ENCODE results near the gene FSIP1.
A peak's percentile ranks its signal among the peaks of the same experiment; 100 is the strongest.

FSIP1 gene

GRCh38 chr15:39684233-39684632 is 98.4 kb downstream of the FSIP1 start:
- no peak for DNase-seq (ENCODE audit: low spot score)

DNA sequence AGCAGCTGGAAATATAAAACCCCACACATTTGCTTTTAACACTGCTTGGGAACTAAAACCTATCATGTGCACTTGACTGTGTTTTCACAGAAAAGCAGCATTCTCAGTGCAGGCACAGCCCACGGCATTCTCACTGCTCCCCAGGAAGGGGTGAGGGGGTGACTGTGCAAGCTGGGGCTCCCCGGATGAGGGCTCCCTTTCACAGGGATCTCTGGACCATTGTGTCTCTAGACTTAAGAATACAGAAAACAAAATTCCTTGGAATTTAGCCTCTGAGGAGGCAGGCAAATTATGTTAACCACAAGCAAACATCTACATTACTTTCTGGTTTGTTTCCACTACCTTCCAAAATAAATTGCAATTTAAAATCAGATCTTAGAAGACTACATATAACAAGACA is 100.3 kb downstream of the FSIP1 start:
- peak; percentile 16 for DNase-seq (ENCODE audit: low spot score)

DNA sequence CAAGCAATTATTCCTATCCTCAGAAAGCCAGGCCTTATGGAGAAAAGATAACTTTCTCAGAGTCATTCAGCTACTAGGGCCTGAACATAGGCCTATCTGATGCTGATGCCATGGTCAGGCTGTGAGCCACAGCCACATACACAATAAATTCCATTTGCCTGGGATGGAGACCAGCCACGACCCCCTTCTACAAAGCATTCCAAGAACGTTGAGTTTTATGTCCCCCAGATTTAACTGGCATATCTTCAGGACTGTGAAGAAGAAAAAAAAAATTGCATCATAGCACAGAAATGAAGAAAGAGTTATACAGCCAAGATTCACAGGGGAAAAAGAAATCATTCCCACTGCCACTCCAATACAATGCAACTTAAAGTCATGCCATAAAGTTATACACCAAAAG is 101.8 kb downstream of the FSIP1 start:
- DNase-seq (ENCODE audit: low spot score): no peak

DNA sequence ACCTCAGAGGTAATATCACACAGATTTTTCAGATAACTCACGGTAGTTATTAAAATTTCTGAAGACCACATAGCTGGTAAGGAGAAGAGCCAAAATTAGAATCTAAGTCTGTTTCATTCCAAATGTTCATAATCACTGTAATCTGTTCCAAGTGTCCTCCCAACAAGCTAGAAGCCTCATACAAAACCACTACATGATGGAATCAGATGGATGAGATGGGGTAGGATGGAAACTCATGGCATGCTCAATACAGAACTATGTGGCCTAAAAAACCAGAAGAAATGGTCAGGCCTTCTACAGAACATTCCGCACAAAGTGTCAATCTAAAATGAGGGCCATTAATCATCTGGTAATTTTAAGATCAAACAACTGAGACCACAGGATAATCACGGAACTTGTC is 110.0 kb downstream of the FSIP1 start:
- no peak for DNase-seq (ENCODE audit: low spot score)

GRCh38 chr15:39672184-39672583 is 110.5 kb downstream of the FSIP1 start:
- no peak for DNase-seq (ENCODE audit: low spot score)

DNA sequence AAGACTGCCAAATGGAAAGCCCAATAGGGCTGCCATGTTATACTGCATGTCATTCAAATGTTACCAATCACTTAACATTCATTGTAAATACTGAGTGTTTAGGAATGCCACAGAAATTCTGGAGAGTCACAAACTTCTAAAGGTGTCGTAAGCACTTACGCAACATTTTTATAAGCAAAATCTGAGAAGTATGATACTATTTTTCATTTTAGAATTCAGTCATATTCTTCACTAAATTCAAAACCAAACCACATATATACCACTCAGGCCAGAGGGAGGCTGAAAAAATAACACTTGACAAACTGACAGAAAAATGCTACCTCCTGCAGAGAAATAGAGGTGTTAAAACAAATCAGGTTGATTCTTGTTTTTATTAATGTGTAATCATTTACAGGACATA is 112.0 kb downstream of the FSIP1 start:
- no peak for DNase-seq (ENCODE audit: low spot score)

GRCh38 chr15:39669661-39670060 is 113.0 kb downstream of the FSIP1 start:
- DNase-seq (ENCODE audit: low spot score): no peak

DNA sequence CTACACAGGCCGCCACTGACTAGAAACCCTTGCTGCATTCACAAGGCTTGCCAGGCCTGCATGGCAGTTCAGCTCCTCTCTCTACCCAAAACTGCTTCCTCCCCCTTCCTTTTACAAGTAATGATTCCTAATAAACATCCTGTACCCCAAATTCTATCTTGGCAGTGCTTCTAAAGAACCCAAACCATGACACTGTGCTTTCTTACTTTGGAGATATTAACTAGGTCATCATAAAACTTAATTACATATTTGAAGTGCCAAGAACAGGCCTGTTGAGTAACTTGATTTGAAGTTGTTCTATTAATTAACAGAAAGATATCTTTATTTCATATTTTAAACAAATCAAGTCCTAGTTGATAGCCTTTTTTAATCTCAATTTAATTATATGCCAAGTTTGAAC is 113.4 kb downstream of the FSIP1 start:
- no peak for DNase-seq (ENCODE audit: low spot score)

DNA sequence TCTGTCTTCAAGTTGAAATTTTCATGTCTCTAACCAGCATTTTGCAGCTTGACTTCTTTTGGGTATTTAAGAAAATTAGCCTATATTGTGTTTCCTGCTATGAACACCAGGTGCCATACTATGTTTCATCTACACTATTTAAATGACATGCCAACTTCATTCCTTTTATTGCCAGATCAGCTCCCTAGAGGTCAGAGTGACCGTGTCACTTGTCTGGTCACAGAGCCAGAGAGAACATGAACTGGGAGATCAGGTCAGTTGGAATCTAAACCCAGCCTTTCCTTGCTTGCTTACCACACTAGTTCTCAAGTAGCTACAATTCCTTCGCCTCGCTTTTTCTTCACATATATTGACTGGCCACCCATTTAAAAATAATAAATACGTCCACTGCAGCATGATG is 114.2 kb downstream of the FSIP1 start:
- no peak for DNase-seq (ENCODE audit: low spot score)

GRCh38 chr15:39667382-39668127 is 115.1 kb downstream of the FSIP1 start:
- DNase-seq (ENCODE audit: low spot score): no peak

GRCh38 chr15:39666677-39667076 is 116.0 kb downstream of the FSIP1 start:
- DNase-seq (ENCODE audit: low spot score): no peak

GRCh38 chr15:39665629-39666250 is 116.9 kb downstream of the FSIP1 start:
- no peak for DNase-seq (ENCODE audit: low spot score)

DNA sequence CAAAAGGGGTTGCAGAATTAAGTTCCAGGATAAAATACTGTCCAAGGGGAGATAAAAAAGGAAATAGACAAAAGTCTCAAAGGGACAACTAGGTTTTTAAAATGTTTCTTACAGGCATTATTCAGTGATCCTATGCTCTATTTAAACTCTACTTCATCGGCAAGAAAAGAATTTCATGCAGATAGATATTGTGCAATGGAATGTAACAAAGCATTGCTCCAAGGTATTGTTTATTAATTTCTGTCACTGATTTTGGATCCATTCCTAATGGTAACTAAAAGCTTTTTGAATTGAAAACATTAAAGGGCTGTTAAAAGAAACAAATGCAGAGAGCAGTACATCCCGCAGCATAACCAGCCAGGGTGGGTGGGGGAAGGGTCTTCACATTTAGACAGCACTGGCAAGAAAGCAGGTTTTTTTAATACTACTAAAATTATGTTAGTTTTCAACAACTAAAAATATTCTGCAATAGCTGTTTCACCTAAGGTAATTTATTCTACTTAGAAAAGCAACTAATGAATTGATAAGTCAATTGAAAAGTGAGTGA is 118.9 kb downstream of the FSIP1 start:
- no peak for DNase-seq (ENCODE audit: low spot score)

GRCh38 chr15:39661776-39662175 is 120.9 kb downstream of the FSIP1 start:
- no peak for DNase-seq (ENCODE audit: low spot score)

DNA sequence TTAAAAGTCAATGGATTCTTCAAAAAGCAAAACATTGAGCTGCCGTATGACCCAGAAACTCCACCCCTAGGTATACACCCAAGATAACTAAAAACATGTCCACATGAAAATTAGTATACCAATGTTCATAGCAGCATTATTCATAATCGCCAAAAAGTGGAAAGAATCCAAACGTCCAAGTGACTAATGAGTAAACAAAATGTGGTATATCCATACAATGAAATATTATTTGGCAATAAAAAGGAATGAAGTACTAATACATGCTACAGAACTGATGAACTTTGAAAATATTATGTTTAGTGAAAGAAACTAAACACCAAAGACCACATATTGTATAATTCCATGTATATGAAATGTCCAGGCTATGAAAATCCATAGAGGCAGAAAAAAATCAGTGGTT is 123.9 kb downstream of the FSIP1 start:
- no peak for DNase-seq (ENCODE audit: low spot score)

GRCh38 chr15:39657668-39658067 is 125.0 kb downstream of the FSIP1 start:
- no peak for DNase-seq (ENCODE audit: low spot score)

- DNase-seq (ENCODE audit: low spot score): no peak
Observed at GRCh38 chr15:39657181-39657580, 125.5 kb downstream of the FSIP1 start.

DNA sequence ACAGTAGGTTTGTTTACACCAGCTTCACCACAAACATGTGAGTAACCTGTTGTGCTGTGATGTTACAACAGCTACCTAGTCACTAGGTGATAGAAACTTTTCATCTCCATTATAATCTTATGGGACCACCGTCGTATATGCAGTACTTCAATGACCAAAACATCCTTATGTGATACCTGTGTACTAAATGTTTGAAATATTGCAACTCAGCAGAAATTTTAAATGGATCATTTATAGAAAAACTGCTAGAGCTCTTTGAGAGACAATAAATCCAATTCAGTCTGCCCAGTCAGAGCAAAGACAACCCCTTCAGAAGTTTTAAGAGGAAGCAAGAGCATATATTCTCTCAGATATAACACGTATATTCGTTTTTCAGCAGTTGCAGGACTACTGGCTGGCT is 128.3 kb downstream of the FSIP1 start:
- DNase-seq (ENCODE audit: low spot score): no peak

DNA sequence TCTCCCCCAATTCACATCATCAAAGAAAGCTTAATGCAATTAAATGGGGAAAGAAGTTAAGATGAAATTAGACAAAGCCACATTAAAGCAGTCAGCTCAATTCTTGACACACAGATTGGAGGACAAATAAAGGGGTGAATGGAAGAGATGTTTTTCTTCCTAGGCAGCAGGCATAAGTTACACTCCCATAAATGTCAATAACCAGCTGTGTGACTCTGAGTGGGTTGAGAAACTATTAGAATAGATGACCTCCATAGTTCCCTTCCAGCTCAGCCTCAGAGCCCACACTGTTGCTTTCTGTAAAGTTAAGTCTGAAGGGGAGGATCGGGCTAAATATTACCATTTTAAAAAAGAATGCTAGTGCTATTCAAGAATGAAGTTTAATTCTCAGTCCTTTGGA is 130.8 kb downstream of the FSIP1 start:
- no peak for DNase-seq (ENCODE audit: low spot score)

DNA sequence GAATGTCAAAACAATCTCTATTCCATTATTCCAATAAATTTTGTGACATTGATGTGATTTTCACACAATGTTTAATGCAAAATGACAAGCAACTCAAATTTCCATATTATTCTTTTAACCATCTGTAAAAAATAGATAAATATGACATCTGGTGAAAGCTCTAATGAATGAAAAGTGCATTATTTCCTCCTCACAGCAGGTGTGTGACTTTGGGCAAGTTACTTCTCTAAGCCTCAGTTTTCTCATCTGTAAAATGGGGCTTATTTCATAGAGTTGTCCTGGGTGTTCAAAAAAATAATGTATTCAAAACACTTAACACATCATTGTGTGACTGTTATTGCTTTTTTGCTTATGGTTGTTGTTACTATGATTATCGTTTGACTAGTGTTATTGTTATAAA is 131.3 kb downstream of the FSIP1 start:
- DNase-seq (ENCODE audit: low spot score): no peak

DNA sequence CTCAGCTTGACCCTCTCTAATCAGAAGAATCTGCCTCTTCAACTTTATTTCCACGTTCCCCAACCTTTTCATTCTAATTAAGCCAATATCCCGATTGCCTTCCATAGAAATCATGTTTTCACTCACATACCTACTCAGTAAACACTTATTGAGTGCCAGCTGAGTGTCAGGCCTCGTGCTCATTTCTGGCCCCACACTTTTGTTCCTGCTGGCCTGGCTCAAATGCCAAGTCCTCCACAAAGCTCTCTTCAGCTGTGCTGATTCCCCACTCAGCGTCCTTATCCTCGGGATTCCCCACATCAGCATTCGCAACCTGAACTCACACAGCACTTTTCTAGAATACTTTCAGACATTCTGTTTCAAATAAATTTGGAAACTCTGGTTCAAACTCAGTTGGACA is 132.9 kb downstream of the FSIP1 start:
- DNase-seq (ENCODE audit: low spot score): no peak

GRCh38 chr15:39646425-39646824 is 136.2 kb downstream of the FSIP1 start:
- DNase-seq (ENCODE audit: low spot score): no peak

DNA sequence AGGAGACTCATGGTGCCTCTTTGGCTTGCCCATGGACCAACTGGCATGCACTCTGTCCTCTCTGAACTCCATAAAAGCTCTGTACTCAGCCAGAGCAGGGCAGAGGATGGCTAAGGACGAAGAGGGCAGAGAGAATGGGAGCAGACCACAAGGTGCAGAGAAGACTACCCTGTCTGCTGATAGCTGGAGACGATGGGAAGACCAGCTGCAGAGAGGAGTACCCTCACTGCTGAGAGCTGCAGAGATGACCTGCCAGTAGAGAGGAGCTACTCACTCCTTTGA is 136.7 kb downstream of the FSIP1 start:
- DNase-seq (ENCODE audit: low spot score): no peak
